IMR-90 (cell line): Measurements from ENCODE around the gene RRP9. TPM values are rescaled to one million over a fixed set of nuclear protein-coding genes. Genes with fewer than 3 reads are reported as not detected.

ENCODE experiments used
- ATAC-seq: fragments of 200-7000 bp; cut with Tn5 transposase; 2 replicates; pipeline ENCODE4 v1.9.1; 2020; ENCODE audit warnings: low read depth, mild to moderate bottlenecking, moderate library complexity
- BruUV-seq: library from RNA; stranded (reverse); fragments of 400-500 nt; replicated peaks from 2 replicates; lab custom pipeline; 2021; lab: Mats Ljungman, UMichigan
- CTCF ChIA-PET: fragments of 300-600 bp; formaldehyde crosslinking; extraction: SDS; loops from one replicate; lab custom pipeline; 2021; ENCODE audit warnings: antibody characterized with exemption; lab: Yijun Ruan, JAX
- POLR2A ChIA-PET: fragments of 300-600 bp; sonication (Branson Sonifier 250); formaldehyde crosslinking; loops from one replicate; lab custom pipeline; 2022; ENCODE audit warnings: antibody characterized with exemption; ENCODE audit not compliant: unreplicated experiment; lab: Charles Lee
- DNase-seq: peaks from one replicate; pipeline ENCODE4 v3.0.0; 2013
- H2AFZ ChIP-seq: replicated peaks from 2 replicates; pipeline ENCODE3; 2013; ENCODE audit warnings: low read length, mild to moderate bottlenecking; ENCODE audit not compliant: poor library complexity
- H2AK5ac ChIP-seq: 2 replicates; pipeline ENCODE4 v1.6.1; 2013; ENCODE audit warnings: low read depth, low read length, inconsistent platforms
- H2AK9ac ChIP-seq: replicated peaks from 2 replicates; pipeline ENCODE3; 2013; ENCODE audit warnings: mild to moderate bottlenecking, low read depth, low read length, moderate library complexity; ENCODE audit not compliant: poor library complexity
- H2BK120ac ChIP-seq: 2 replicates; pipeline ENCODE4 v1.6.1; 2013; ENCODE audit warnings: low read depth, low read length, inconsistent platforms
- H2BK15ac ChIP-seq: 3 replicates; pipeline ENCODE4 v1.6.1; 2013; ENCODE audit warnings: low read depth, low read length, inconsistent platforms
- H2BK20ac ChIP-seq: 2 replicates; pipeline ENCODE4 v1.6.1; 2013; ENCODE audit warnings: low read depth, mild to moderate bottlenecking, inconsistent platforms, low read length, moderate library complexity
- H2BK5ac ChIP-seq: 2 replicates; pipeline ENCODE4 v1.6.1; 2013; ENCODE audit warnings: mild to moderate bottlenecking, low read depth, low read length, inconsistent platforms; ENCODE audit not compliant: poor library complexity, severe bottlenecking
- H3K14ac ChIP-seq: replicated peaks from 2 replicates; pipeline ENCODE4 v1.6.1; 2013; ENCODE audit warnings: low read depth, low read length, inconsistent platforms
- H3K18ac ChIP-seq: 2 replicates; pipeline ENCODE4 v1.6.1; 2013; ENCODE audit warnings: low read depth, low read length, control low read depth
- H3K23ac ChIP-seq: 2 replicates; pipeline ENCODE4 v1.6.1; 2013; ENCODE audit warnings: low read depth, low read length, inconsistent platforms
- H3K27ac ChIP-seq: 2 replicates; pipeline ENCODE4 v1.5.1; 2013; ENCODE audit warnings: mild to moderate bottlenecking, control low read depth, low read length; ENCODE audit not compliant: insufficient read depth
- H3K27me3 ChIP-seq: 2 replicates; pipeline ENCODE4 v1.6.1; 2013; ENCODE audit warnings: low read length; ENCODE audit not compliant: control insufficient read depth, insufficient read depth
- H3K36me3 ChIP-seq: 2 replicates; pipeline ENCODE4 v1.6.1; 2013; ENCODE audit warnings: low read length, mixed read lengths; ENCODE audit not compliant: control insufficient read depth, insufficient read depth
- H3K4ac ChIP-seq: 2 replicates; pipeline ENCODE4 v1.6.1; 2013; ENCODE audit warnings: low read depth, low read length, inconsistent platforms
- H3K4me1 ChIP-seq: 2 replicates; pipeline ENCODE4 v1.6.1; 2013; ENCODE audit warnings: low read length, mixed read lengths; ENCODE audit not compliant: control insufficient read depth, insufficient read depth
- H3K4me2 ChIP-seq: 2 replicates; pipeline ENCODE4 v1.6.1; 2013; ENCODE audit warnings: low read depth, mild to moderate bottlenecking, control low read depth, low read length, moderate library complexity
- H3K4me3 ChIP-seq: 2 replicates; pipeline ENCODE4 v1.5.1; 2013; ENCODE audit warnings: low read depth, mild to moderate bottlenecking, control low read depth, low read length, moderate library complexity; ENCODE audit not compliant: insufficient read depth
- H3K56ac ChIP-seq: 2 replicates; pipeline ENCODE4 v1.6.1; 2013; ENCODE audit warnings: low read length, inconsistent platforms; ENCODE audit not compliant: insufficient read depth; ENCODE audit errors: extremely low read depth
- H3K79me1 ChIP-seq, 2 experiments: 2 replicates each; pipeline ENCODE4 v1.6.1; 2013; ENCODE audit warnings: low read length in 2 of 2, inconsistent platforms in 1 of 2, low read depth in 1 of 2
- H3K9ac ChIP-seq: 2 replicates; pipeline ENCODE4 v1.6.1; 2013; ENCODE audit warnings: low read depth, low read length, control low read depth
- H3K9me1 ChIP-seq: 2 replicates; pipeline ENCODE4 v1.6.1; 2013; ENCODE audit warnings: low read length, inconsistent platforms; ENCODE audit not compliant: insufficient read depth
- H3K9me3 ChIP-seq: 2 replicates; pipeline ENCODE4 v1.6.1; 2013; ENCODE audit warnings: low read length; ENCODE audit not compliant: control insufficient read depth, insufficient read depth
- H4K20me1 ChIP-seq: 2 replicates; pipeline ENCODE4 v1.6.1; 2013; ENCODE audit warnings: low read length, inconsistent platforms; ENCODE audit not compliant: insufficient read depth
- H4K5ac ChIP-seq: 2 replicates; pipeline ENCODE4 v1.6.1; 2013; ENCODE audit warnings: mild to moderate bottlenecking, low read depth, low read length, control low read depth
- H4K8ac ChIP-seq, 2 experiments: 2 replicates each; pipeline ENCODE4 v1.6.1; 2013; ENCODE audit warnings: low read depth in 2 of 2, low read length in 2 of 2, control low read depth in 1 of 2, inconsistent platforms in 1 of 2
- H4K91ac ChIP-seq: 2 replicates; pipeline ENCODE4 v1.6.1; 2013; ENCODE audit warnings: low read depth, low read length, inconsistent platforms; ENCODE audit not compliant: insufficient read depth
- BHLHE40 ChIP-seq: fragments of 150-350 bp; IDR thresholded peaks from 2 replicates; pipeline ENCODE4 v1.6.1; 2016; ENCODE audit warnings: mild to moderate bottlenecking, low read depth, low read length
- CHD1 ChIP-seq: IDR thresholded peaks from 2 replicates; pipeline ENCODE4 v1.6.1; 2012; ENCODE audit warnings: low read depth, low read length, improper control_type of control experiment
- CTCF ChIP-seq: conservative IDR thresholded peaks from 2 replicates; pipeline ENCODE4 v1.5.1; 2012; ENCODE audit warnings: mild to moderate bottlenecking, low read depth, low read length, improper control_type of control experiment
- FOS ChIP-seq: fragments of 150-350 bp; IDR thresholded peaks from 2 replicates; pipeline ENCODE4 v1.6.1; 2016; ENCODE audit warnings: low read depth, low read length
- NFE2L2 ChIP-seq: fragments of 150-350 bp; IDR thresholded peaks from 2 replicates; pipeline ENCODE4 v1.6.1; 2016; ENCODE audit warnings: low read depth, mild to moderate bottlenecking, low read length
- POLR2A ChIP-seq: IDR thresholded peaks from 2 replicates; pipeline ENCODE4 v1.6.1; 2012; ENCODE audit warnings: mild to moderate bottlenecking, low read depth, low read length
- RAD21 ChIP-seq: IDR thresholded peaks from 2 replicates; pipeline ENCODE4 v1.6.1; 2012; ENCODE audit warnings: low read length, improper control_type of control experiment
- RCOR1 ChIP-seq: IDR thresholded peaks from 2 replicates; pipeline ENCODE4 v1.6.1; 2012; ENCODE audit warnings: mild to moderate bottlenecking, low read length, improper control_type of control experiment; ENCODE audit not compliant: insufficient replicate concordance
- RFX5 ChIP-seq: IDR thresholded peaks from 2 replicates; pipeline ENCODE4 v1.8.0; 2012; ENCODE audit warnings: low read depth, mild to moderate bottlenecking, low read length, moderate library complexity
- SMC3 ChIP-seq: fragments of 150-350 bp; IDR thresholded peaks from 2 replicates; pipeline ENCODE4 v1.6.1; 2016; ENCODE audit warnings: low read depth, mild to moderate bottlenecking, antibody characterized with exemption, low read length, moderate library complexity
- WGBS, 2 experiments: methylation state at CpG; one replicate each; pipeline versions ENCODE4 v1.1.5 to v1.1.7; 2013; ENCODE audit warnings: missing lambda C conversion rate in 2 of 2; ENCODE audit not compliant: insufficient read length in 1 of 2; ENCODE audit errors: extremely low coverage in 2 of 2; 5-methylcytosine and 5-hydroxymethylcytosine counted together
- dilution Hi-C: fragments of 300-500 bp; cut with HindIII; formaldehyde crosslinking; loops from one replicate; pipeline ENCODE4 v1.14.3; 2018; ENCODE audit warnings: low sequenced_read_pairs; ENCODE audit not compliant: unreplicated experiment
- in situ Hi-C: fragments of 300-500 bp; cut with MboI; formaldehyde crosslinking; loops from 3 replicates; pipeline ENCODE4 v1.14.3; 2019; ENCODE audit warnings: low sequenced_read_pairs, inconsistent platforms, mixed read lengths
- intact Hi-C: fragments of 100-400 bp; cut with micrococcal nuclease; formaldehyde crosslinking; loops from 2 replicates; pipeline ENCODE4 v1.10.0; 2022
- polyA plus RNA-seq, 3 experiments: library from polyadenylated mRNA; depleted of rRNA; stranded (reverse); fragments of >200 nt; gene quantifications; 2 replicates each; pipeline ENCODE4 v1.2.3, GENCODE V29; 2012; ENCODE audit warnings: low replicate concordance in 1 of 3
- total RNA-seq: library from RNA; depleted of rRNA; stranded (reverse); fragments of >200 nt; gene quantifications from 2 replicates; pipeline ENCODE4 v1.2.3, GENCODE V29; 2012
- TF ChIP-seq, protein P1 (sequence below): fragments of 150-350 bp; IDR thresholded peaks from 2 replicates; pipeline ENCODE4 v1.6.1; 2017; ENCODE audit warnings: mild to moderate bottlenecking, antibody characterized with exemption, low read length, low read depth

Gene RRP9
- total and polyA plus RNA-seq, 2 of the 4 experiments (the other 2 are of a cell fraction), result 30.9 to 39.8 TPM

GRCh38 chr3:51937014-51937413, 4.7 kb downstream of the RRP9 start:
- H2BK15ac ChIP-seq, result no peak overlapping the region
- no peak overlapping the region for H3K4ac ChIP-seq
- H2AK9ac ChIP-seq, result no peak overlapping the region
- no peak overlapping the region for H2BK5ac ChIP-seq
- no peaks in the 10 kb centered on the region for H3K9me1 ChIP-seq
- ChIA-PET CTCF (no interaction called here), POLR2A (no interaction called here)
- no peaks in the 10 kb centered on the region for H3K27me3 ChIP-seq
- H3K56ac ChIP-seq, result no peak overlapping the region
- H2AK5ac ChIP-seq, result no peak overlapping the region
- H4K91ac ChIP-seq, result no peak overlapping the region
- no peak overlapping the region for H3K4me2 ChIP-seq
- no peak overlapping the region for H3K23ac ChIP-seq
- no TSS peak for BruUV-seq
- H4K8ac ChIP-seq, result no peak overlapping the region
- no peak overlapping the region for H3K14ac ChIP-seq
- DNase-seq (peak; percentile 36), ATAC-seq (no peak)
- peaks cover 16 to 28% of the 10 kb centered on the region in 2 experiments; a peak in 2 of 4 replicates for H3K79me1 ChIP-seq
- H3K9me3 ChIP-seq, result no peaks in the 10 kb centered on the region
- H3K4me1 ChIP-seq, result peaks cover 2% of the 10 kb centered on the region; the same call in 1 of the 2 replicates
- intact Hi-C loops (no loop called here), in situ Hi-C loops (loop anchor here (25.0 kb wide), 1 partner anchor 550 kb away; the partner anchor contains the start of genes MANF and RBM15B), dilution Hi-C loops (no loop called here)
- H3K27ac ChIP-seq, result no peak overlapping the region
- H2BK20ac ChIP-seq, result no peak overlapping the region
- H3K9ac ChIP-seq, result no peak overlapping the region
- no peak overlapping the region for H2AFZ ChIP-seq
- H4K20me1 ChIP-seq, result peaks cover 9% of the 10 kb centered on the region
- TF ChIP-seq NFE2L2 (no peak), RFX5 (no peak), CTCF (no peak), SMC3 (no peak), FOS (no peak), BHLHE40 (no peak), RCOR1 (no peak), RAD21 (no peak), POLR2A (no peak), CHD1 (no peak)
- TF ChIP-seq, protein P1, sequence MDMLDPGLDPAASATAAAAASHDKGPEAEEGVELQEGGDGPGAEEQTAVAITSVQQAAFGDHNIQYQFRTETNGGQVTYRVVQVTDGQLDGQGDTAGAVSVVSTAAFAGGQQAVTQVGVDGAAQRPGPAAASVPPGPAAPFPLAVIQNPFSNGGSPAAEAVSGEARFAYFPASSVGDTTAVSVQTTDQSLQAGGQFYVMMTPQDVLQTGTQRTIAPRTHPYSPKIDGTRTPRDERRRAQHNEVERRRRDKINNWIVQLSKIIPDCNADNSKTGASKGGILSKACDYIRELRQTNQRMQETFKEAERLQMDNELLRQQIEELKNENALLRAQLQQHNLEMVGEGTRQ, result no peak
- no peak overlapping the region for H3K18ac ChIP-seq
- H3K4me3 ChIP-seq, result no peak overlapping the region
- H3K36me3 ChIP-seq, result peaks cover 52% of the 10 kb centered on the region
- 60% methylated on average over 5 of the region's 9 CpGs; no CpG with 5 or more reads in 1 of the 2 experiments for WGBS, 2 experiments
- H2BK120ac ChIP-seq, result no peak overlapping the region
- H4K5ac ChIP-seq, result no peak overlapping the region
